ENCODE data around the gene RALGAPA2. TPM values are rescaled to one million over a fixed set of nuclear protein-coding genes. Genes with fewer than 3 reads are reported as not detected.

Gene RALGAPA2
- total RNA-seq, 1 experiment from 2014 or later, result 10.8 TPM

- Histone ChIP-seq H3K9me2 (ENCODE audit: insufficient read depth) (no peaks in the 10 kb centered on the region), H3K27me3 (ENCODE audit: insufficient read depth, low read length) (no peaks in the 10 kb centered on the region), H4K20me1 (ENCODE audit: insufficient read depth) (no peaks in the 10 kb centered on the region), H3K4me3 (replicated peaks in 1 of 2; ENCODE audit: low read depth in 1 of 2, low read length in 2 of 2) (no peak overlapping the region), H3K4me2 (ENCODE audit: low read length) (no peak overlapping the region), H3K27ac (ENCODE audit: low read depth, low read length) (no peak overlapping the region), H3K36me3 (ENCODE audit: control insufficient read depth in 1 of 2, insufficient read depth in 2 of 2, low read length in 2 of 2) (no peaks in the 10 kb centered on the region), H3K79me2 (ENCODE audit: insufficient read depth, low read length) (no peaks in the 10 kb centered on the region), H3K9me3 (ENCODE audit: control insufficient read depth in 1 of 2, insufficient read depth in 1 of 2, low read depth in 1 of 2, low read length in 2 of 2) (no peaks in the 10 kb centered on the region), H3K4me1 (ENCODE audit: control insufficient read depth in 1 of 2, insufficient read depth in 2 of 2, low read length in 2 of 2) (no peaks in the 10 kb centered on the region), H2AFZ (ENCODE audit: low read depth, low read length, poor library complexity, severe bottlenecking) (no peak overlapping the region), H3K9ac (ENCODE audit: low read length) (no peak overlapping the region)
- BruUV-seq (replicated peaks), result no TSS peak
- CTCF ChIA-PET, result no interaction called here
- DNase-seq (ENCODE audit: low read depth, low spot score) (no peak), ATAC-seq (no peak)
- RAD21 ChIA-PET (ENCODE audit: low non-redundant PET in 1 of 2, low total read pairs in 2 of 2, uncharacterized antibody in 2 of 2, unreplicated experiment in 2 of 2), result no interaction called here
- TF ChIP-seq ATF3 (IDR thresholded peaks at IDR 0.05) (no peak), EGR1 (IDR thresholded peaks at IDR 0.05; ENCODE audit: low read depth) (no peak), REST (IDR thresholded peaks at IDR 0.05; ENCODE audit: low read depth) (no peak), JUND (IDR thresholded peaks at IDR 0.05) (no peak), ZBTB33 (IDR thresholded peaks at IDR 0.05; ENCODE audit: extremely low read depth, insufficient replicate concordance, low read length) (no peak), POLR2AphosphoS5 (IDR thresholded peaks at IDR 0.05; ENCODE audit: low read depth, low read length) (no peak), SP1 (IDR thresholded peaks at IDR 0.05; ENCODE audit: low read depth) (no peak), POLR2A (IDR thresholded peaks at IDR 0.05; ENCODE audit: borderline replicate concordance, extremely low read depth, insufficient read depth, insufficient read length) (no peak), EZH2 (IDR thresholded peaks at IDR 0.05) (no peak), ZNF274 (IDR thresholded peaks at IDR 0.05; ENCODE audit: low read depth, low read length) (no peak)
- TF ChIP-seq, protein P1, sequence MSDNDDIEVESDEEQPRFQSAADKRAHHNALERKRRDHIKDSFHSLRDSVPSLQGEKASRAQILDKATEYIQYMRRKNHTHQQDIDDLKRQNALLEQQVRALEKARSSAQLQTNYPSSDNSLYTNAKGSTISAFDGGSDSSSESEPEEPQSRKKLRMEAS (IDR thresholded peaks at IDR 0.05), result no peak
- intact Hi-C loops (cut with micrococcal nuclease), result no loop called here
- POLR2A ChIA-PET, result no interaction called here
Observed at GRCh38 chr20:20411836-20412235, 300.6 kb downstream of the RALGAPA2 start.

Data from HCT116 (cell line).